Vagina (tissue), 2 donors: ENCODE results near the gene RPS6KB1. TPM values are rescaled to one million over a fixed set of nuclear protein-coding genes. Genes with fewer than 3 reads are reported as not detected.

ENCODE experiments used
- DNase-seq, 2 donors: peaks; one replicate each; pipeline ENCODE4 v3.0.0-alpha.2; 2017; ENCODE audit errors: extremely low spot score in 2 of 2
- H3K27ac ChIP-seq: fragments of 200-600 bp; sonication (generic); one replicate; pipeline ENCODE4 v1.5.1; 2019
- H3K27me3 ChIP-seq: fragments of 200-600 bp; sonication (generic); one replicate; pipeline ENCODE4 v1.5.1; 2019
- H3K36me3 ChIP-seq, 2 donors: fragments of 200-600 bp; sonication (generic); one replicate each; pipeline ENCODE4 v1.5.1; 2017 to 2019
- H3K4me1 ChIP-seq: fragments of 200-600 bp; sonication (generic); one replicate; pipeline ENCODE4 v1.5.1; 2019
- H3K4me3 ChIP-seq, 2 donors: fragments of 200-600 bp; sonication (generic); 1 replicate in 1 of 2; 2 replicates in 1 of 2; pipeline ENCODE4 v1.5.1; 2016 to 2019
- H3K9me3 ChIP-seq: fragments of 200-600 bp; sonication (generic); one replicate; pipeline ENCODE4 v1.5.1; 2019
- POLR2A ChIP-seq, 2 donors: fragments of 450-650 bp; IDR thresholded peaks; one replicate each; pipeline ENCODE4 v1.6.1; 2017; ENCODE audit warnings: antibody characterized with exemption in 2 of 2, mild to moderate bottlenecking in 2 of 2, moderate library complexity in 2 of 2
- POLR2AphosphoS5 ChIP-seq, 2 donors: sonication (generic); formaldehyde crosslinking; IDR thresholded peaks; one replicate each; pipeline ENCODE4 v1.9.0; 2017; ENCODE audit warnings: antibody characterized with exemption in 2 of 2, mild to moderate bottlenecking in 2 of 2, low read depth in 1 of 2; ENCODE audit not compliant: insufficient read depth in 1 of 2
- intact Hi-C: fragments of 100-400 bp; cut with DNase I; formaldehyde crosslinking; loops from one replicate; pipeline ENCODE4 v1.15.1; 2023
- total RNA-seq: library from RNA; depleted of rRNA; stranded (reverse); fragments of >200 nt; gene quantifications from one replicate; pipeline ENCODE4 v1.2.3, GENCODE V29; 2016
- TF ChIP-seq, protein P1 (sequence below), 3 experiments: fragments of 450-650 bp in 2 of 3; fragments of 200-600 bp in 1 of 3; sonication (generic) in 1 of 3; IDR thresholded peaks; one replicate each; pipeline ENCODE4 v1.5.1; 2017 to 2019; ENCODE audit warnings: antibody characterized with exemption in 3 of 3, mild to moderate bottlenecking in 2 of 3, moderate library complexity in 2 of 3

Gene RPS6KB1
- total RNA-seq, 1 donor from 2014 or later: 96.7 TPM

DNA sequence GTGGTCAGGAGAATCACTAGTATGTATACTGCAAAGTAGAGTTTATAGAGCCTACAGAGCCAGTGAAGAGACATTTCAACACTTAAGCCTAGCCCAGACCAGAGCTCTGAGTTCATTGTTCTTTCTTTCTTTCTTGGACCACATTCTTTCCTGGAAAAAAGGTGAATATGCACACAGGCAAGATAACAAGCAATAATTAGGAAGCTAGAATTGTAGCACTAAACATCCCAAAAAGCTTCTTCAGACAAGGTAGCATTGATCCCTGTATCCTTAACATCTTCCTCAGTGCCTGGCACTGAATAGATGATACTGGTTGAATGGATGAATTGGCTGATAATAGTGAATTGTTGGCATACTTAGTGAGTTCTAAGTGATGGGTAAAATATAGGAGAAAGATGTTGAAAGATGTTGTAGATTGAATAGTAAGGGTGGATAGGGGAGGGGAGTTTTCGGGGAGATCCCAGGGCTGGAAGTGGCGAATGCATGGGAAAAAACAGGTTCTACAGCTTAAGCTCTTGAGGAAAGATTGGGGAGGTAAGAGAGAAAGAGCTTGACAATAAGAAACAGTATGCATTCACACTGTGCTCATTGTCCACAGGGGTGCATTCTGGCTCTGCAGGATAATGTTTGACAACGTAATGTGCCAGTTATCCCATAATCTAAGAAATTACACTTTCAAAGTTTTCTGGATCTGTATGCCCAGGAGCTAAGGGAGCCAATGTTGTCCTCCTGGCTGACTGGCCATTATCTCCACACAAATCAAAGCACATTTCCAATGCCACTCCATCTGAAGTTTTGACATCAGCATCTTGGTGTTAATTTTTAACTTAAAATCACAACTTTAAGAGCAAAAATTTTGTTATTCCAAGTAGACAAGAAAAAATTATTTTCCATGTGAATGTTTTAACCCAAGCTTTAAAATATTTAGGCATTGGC, 35.8 kb upstream of the RPS6KB1 start:
- intact Hi-C loops: no loop called here
- no peak for DNase-seq
- Histone ChIP-seq H3K4me3 (no peak overlapping the region), H3K27ac (no peak overlapping the region), H3K4me1 (peaks cover 30% of the 10 kb centered on the region), H3K9me3 (no peaks in the 10 kb centered on the region), H3K36me3 (peaks cover 0 to 11% of the 10 kb centered on the region in 2 donors), H3K27me3 (no peaks in the 10 kb centered on the region)
- no peak for TF ChIP-seq POLR2A (IDR thresholded peaks at IDR 0.05)
- no peak for TF ChIP-seq POLR2AphosphoS5 (IDR thresholded peaks at IDR 0.05; ENCODE audit: insufficient read depth in 1 of 2, low read depth in 1 of 2)

- Histone ChIP-seq H3K27ac (peak overlapping the region; percentile 30), H3K9me3 (no peaks in the 10 kb centered on the region), H3K4me3 (no peak overlapping the region), H3K4me1 (peaks cover 19% of the 10 kb centered on the region), H3K36me3 (peaks cover 0 to 18% of the 10 kb centered on the region in 2 donors), H3K27me3 (no peaks in the 10 kb centered on the region)
- intact Hi-C loops: no loop called here
- TF ChIP-seq POLR2A (IDR thresholded peaks at IDR 0.05) (no peak), POLR2AphosphoS5 (IDR thresholded peaks at IDR 0.05; ENCODE audit: insufficient read depth in 1 of 2, low read depth in 1 of 2) (no peak)
- TF ChIP-seq, protein P1, sequence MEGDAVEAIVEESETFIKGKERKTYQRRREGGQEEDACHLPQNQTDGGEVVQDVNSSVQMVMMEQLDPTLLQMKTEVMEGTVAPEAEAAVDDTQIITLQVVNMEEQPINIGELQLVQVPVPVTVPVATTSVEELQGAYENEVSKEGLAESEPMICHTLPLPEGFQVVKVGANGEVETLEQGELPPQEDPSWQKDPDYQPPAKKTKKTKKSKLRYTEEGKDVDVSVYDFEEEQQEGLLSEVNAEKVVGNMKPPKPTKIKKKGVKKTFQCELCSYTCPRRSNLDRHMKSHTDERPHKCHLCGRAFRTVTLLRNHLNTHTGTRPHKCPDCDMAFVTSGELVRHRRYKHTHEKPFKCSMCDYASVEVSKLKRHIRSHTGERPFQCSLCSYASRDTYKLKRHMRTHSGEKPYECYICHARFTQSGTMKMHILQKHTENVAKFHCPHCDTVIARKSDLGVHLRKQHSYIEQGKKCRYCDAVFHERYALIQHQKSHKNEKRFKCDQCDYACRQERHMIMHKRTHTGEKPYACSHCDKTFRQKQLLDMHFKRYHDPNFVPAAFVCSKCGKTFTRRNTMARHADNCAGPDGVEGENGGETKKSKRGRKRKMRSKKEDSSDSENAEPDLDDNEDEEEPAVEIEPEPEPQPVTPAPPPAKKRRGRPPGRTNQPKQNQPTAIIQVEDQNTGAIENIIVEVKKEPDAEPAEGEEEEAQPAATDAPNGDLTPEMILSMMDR (IDR thresholded peaks at IDR 0.05): no peak
- no peak for DNase-seq
These were observed 34.6 kb upstream of the RPS6KB1 start for GRCh38 chr17:59858167-59858816.

GRCh38 chr17:59858932-59859331, 34.0 kb upstream of the RPS6KB1 start:
- H3K27ac ChIP-seq: peak overlapping the region; percentile 30
- peaks cover 0 to 18% of the 10 kb centered on the region in 2 donors for H3K36me3 ChIP-seq
- no peaks in the 10 kb centered on the region for H3K9me3 ChIP-seq
- intact Hi-C loops: no loop called here
- H3K27me3 ChIP-seq: no peaks in the 10 kb centered on the region
- DNase-seq: no peak
- peaks cover 12% of the 10 kb centered on the region for H3K4me1 ChIP-seq
- no peak overlapping the region for H3K4me3 ChIP-seq
- no peak for TF ChIP-seq POLR2A (IDR thresholded peaks at IDR 0.05)
- TF ChIP-seq, protein P1 (IDR thresholded peaks at IDR 0.05): no peak
- TF ChIP-seq POLR2AphosphoS5 (IDR thresholded peaks at IDR 0.05; ENCODE audit: insufficient read depth in 1 of 2, low read depth in 1 of 2): no peak

DNA sequence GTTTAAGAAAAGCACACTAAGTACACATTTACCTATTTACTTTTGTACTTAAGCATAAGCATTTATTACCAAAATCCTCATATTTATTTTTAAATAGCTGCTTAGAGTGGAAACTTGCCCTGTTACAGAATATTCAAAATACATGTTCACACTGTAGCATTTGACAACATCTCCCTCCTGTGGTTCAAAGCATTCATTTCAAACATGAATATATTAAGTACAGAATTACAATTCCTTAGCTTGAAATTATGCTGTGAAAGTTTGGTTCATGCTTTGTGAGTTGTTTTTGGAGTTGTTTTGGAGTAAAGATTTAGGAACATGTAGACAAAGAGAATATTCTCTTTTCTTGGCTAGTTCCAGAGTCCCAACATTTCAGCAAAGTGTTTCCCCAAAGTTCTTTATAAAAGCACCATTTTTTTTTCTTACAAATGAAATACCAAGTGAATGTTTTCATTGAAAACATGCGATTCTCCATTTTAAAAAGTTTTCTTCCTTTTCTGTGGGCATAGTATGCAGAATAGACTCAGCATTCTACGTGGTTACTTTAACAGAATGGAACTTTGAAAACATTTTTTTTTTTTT, 33.4 kb upstream of the RPS6KB1 start:
- no peak for DNase-seq
- Histone ChIP-seq H3K27ac (peak overlapping the region; percentile 30), H3K4me3 (no peak overlapping the region), H3K4me1 (peaks cover 7% of the 10 kb centered on the region), H3K27me3 (no peaks in the 10 kb centered on the region), H3K9me3 (no peaks in the 10 kb centered on the region), H3K36me3 (peaks cover 0 to 18% of the 10 kb centered on the region in 2 donors)
- intact Hi-C loops: no loop called here
- no peak for TF ChIP-seq POLR2A (IDR thresholded peaks at IDR 0.05)
- TF ChIP-seq, protein P1 (IDR thresholded peaks at IDR 0.05): peak; percentile 37 to 79 (median 43)
- TF ChIP-seq POLR2AphosphoS5 (IDR thresholded peaks at IDR 0.05; ENCODE audit: insufficient read depth in 1 of 2, low read depth in 1 of 2): no peak

- Histone ChIP-seq H3K4me3 (no peak overlapping the region), H3K4me1 (peaks cover 7% of the 10 kb centered on the region), H3K27ac (no peak overlapping the region), H3K9me3 (no peaks in the 10 kb centered on the region), H3K27me3 (no peaks in the 10 kb centered on the region), H3K36me3 (peaks cover 0 to 18% of the 10 kb centered on the region in 2 donors)
- intact Hi-C loops: no loop called here
- no peak for DNase-seq
- TF ChIP-seq, protein P1 (IDR thresholded peaks at IDR 0.05): no peak
- TF ChIP-seq POLR2AphosphoS5 (IDR thresholded peaks at IDR 0.05; ENCODE audit: insufficient read depth in 1 of 2, low read depth in 1 of 2) (no peak), POLR2A (IDR thresholded peaks at IDR 0.05) (no peak)
These were observed 29.3 kb upstream of the RPS6KB1 start for GRCh38 chr17:59863616-59864015.
